ENCODE measurements around the gene TTC28.
"Not testable (repeated sequence)": the region's sequence is repeated elsewhere in the genome, so short reads cannot be mapped to it uniquely, and the experiment has no call there.

The TTC28 gene

GRCh38 chr22:28102151-28102812, 577.4 kb downstream of the TTC28 start:
- DNase-seq (ENCODE audit: low read depth): no peak

GRCh38 chr22:28097627-28098026, 582.0 kb downstream of the TTC28 start:
- DNase-seq (ENCODE audit: low read depth): no peak

GRCh38 chr22:28096161-28096560, 583.5 kb downstream of the TTC28 start:
- DNase-seq (ENCODE audit: low read depth): no peak

GRCh38 chr22:28095316-28096095, 584.1 kb downstream of the TTC28 start:
- no peak for DNase-seq (ENCODE audit: low read depth)

GRCh38 chr22:28094771-28095170, 584.9 kb downstream of the TTC28 start:
- DNase-seq (ENCODE audit: low read depth): no peak

- DNase-seq (ENCODE audit: low read depth): no peak
Observed at GRCh38 chr22:28093711-28094110, 585.9 kb downstream of the TTC28 start.

GRCh38 chr22:28091486-28091885, 588.2 kb downstream of the TTC28 start:
- DNase-seq (ENCODE audit: low read depth): no peak

- DNase-seq (ENCODE audit: low read depth): not testable (repeated sequence)
Observed at GRCh38 chr22:28089541-28089940, 590.1 kb downstream of the TTC28 start.

- DNase-seq (ENCODE audit: low read depth): no peak
Observed at GRCh38 chr22:28077166-28077565, 602.5 kb downstream of the TTC28 start.

- DNase-seq (ENCODE audit: low read depth): no peak
Observed at GRCh38 chr22:28075358-28075981, 604.2 kb downstream of the TTC28 start.

- no peak for DNase-seq (ENCODE audit: low read depth)
Observed at GRCh38 chr22:28074526-28074925, 605.1 kb downstream of the TTC28 start.

- no peak for DNase-seq (ENCODE audit: low read depth)
Observed at GRCh38 chr22:28072066-28072465, 607.6 kb downstream of the TTC28 start.

- no peak for DNase-seq (ENCODE audit: low read depth)
Observed at GRCh38 chr22:28068826-28069225, 610.8 kb downstream of the TTC28 start.

GRCh38 chr22:28064920-28065319, 614.7 kb downstream of the TTC28 start:
- DNase-seq (ENCODE audit: low read depth): no peak

GRCh38 chr22:28063656-28064055, 616.0 kb downstream of the TTC28 start:
- no peak for DNase-seq (ENCODE audit: low read depth)

- not testable (repeated sequence) for DNase-seq (ENCODE audit: low read depth)
Observed at GRCh38 chr22:28060594-28060993, 619.0 kb downstream of the TTC28 start.

- no peak for DNase-seq (ENCODE audit: low read depth)
Observed at GRCh38 chr22:28058036-28058435, 621.6 kb downstream of the TTC28 start.

GRCh38 chr22:28054819-28055208, 624.8 kb downstream of the TTC28 start:
- no peak for DNase-seq (ENCODE audit: low read depth)

- DNase-seq (ENCODE audit: low read depth): no peak
Observed at GRCh38 chr22:28053896-28054818, 625.5 kb downstream of the TTC28 start.

GRCh38 chr22:28052825-28053269, 626.8 kb downstream of the TTC28 start:
- no peak for DNase-seq (ENCODE audit: low read depth)

GRCh38 chr22:28051787-28052356, 627.8 kb downstream of the TTC28 start:
- no peak for DNase-seq (ENCODE audit: low read depth)

All from stimulated activated CD8-positive, alpha-beta memory T cell treated with anti-CD3 and anti-CD28 coated beads, Interleukin-12 subunit alpha, Interleukin-12 subunit beta, amount 100 ng/mL, for 1 hour (primary cell).